CD14-positive monocyte (primary cell): ENCODE measurements around the gene THBS1. TPM values are rescaled to one million over a fixed set of nuclear protein-coding genes. Genes with fewer than 3 reads are reported as not detected.

Experiments used
- DNase-seq, 3 donors: peaks; one replicate each; pipeline ENCODE4 v3.0.0-alpha.2; 2011 to 2022
- H2AFZ ChIP-seq: 2 replicates; pipeline ENCODE4 v1.6.0; 2012; ENCODE audit warnings: mild to moderate bottlenecking, low read depth, low read length, inconsistent platforms; ENCODE audit not compliant: insufficient read depth, poor library complexity, severe bottlenecking
- H3K27ac ChIP-seq, 2 donors: 1 replicate in 1 of 2; 2 replicates in 1 of 2; pipeline ENCODE4 v1.5.1; 2012 to 2013; ENCODE audit warnings: low read length in 2 of 2, control low read depth in 1 of 2, inconsistent platforms in 1 of 2, low read depth in 1 of 2, mild to moderate bottlenecking in 1 of 2
- H3K27me3 ChIP-seq, 2 donors: one replicate each; pipeline versions ENCODE4 v1.6.0 to v1.6.1; 2011 to 2013; ENCODE audit warnings: low read length in 2 of 2; ENCODE audit not compliant: control insufficient read depth in 2 of 2, insufficient read depth in 2 of 2
- H3K36me3 ChIP-seq, 2 donors: replicated peaks in 1 of 2; 1 replicate in 1 of 2; 2 replicates in 1 of 2; pipeline versions ENCODE4 v1.5.1 to v1.6.1; 2012 to 2013; ENCODE audit warnings: low read length in 2 of 2, control low read depth in 1 of 2, inconsistent platforms in 1 of 2, mild to moderate bottlenecking in 1 of 2; ENCODE audit not compliant: insufficient read depth in 2 of 2, control insufficient read depth in 1 of 2
- H3K4me1 ChIP-seq, 2 donors: 1 replicate in 1 of 2; 2 replicates in 1 of 2; pipeline versions ENCODE4 v1.5.1 to v1.6.1; 2012 to 2013; ENCODE audit warnings: low read length in 2 of 2, control low read depth in 1 of 2, inconsistent platforms in 1 of 2, mild to moderate bottlenecking in 1 of 2, moderate library complexity in 1 of 2; ENCODE audit not compliant: insufficient read depth in 2 of 2, control insufficient read depth in 1 of 2
- H3K4me2 ChIP-seq: replicated peaks from 2 replicates; pipeline ENCODE3; 2012; ENCODE audit warnings: low read length, moderate library complexity, mild to moderate bottlenecking; ENCODE audit not compliant: poor library complexity, severe bottlenecking; ENCODE audit errors: extremely low read depth
- H3K4me3 ChIP-seq, 3 experiments: fragments of 200-600 bp in 1 of 3; sonication (generic) in 1 of 3; replicated peaks in 1 of 3; 1 replicate in 2 of 3; 2 replicates in 1 of 3; pipeline ENCODE4 v1.5.1; 2011 to 2013; ENCODE audit warnings: low read length in 3 of 3, mild to moderate bottlenecking in 3 of 3, control low read depth in 2 of 3, low read depth in 2 of 3, inconsistent platforms in 1 of 3, moderate library complexity in 1 of 3
- H3K79me2 ChIP-seq: 2 replicates; pipeline ENCODE4 v1.6.0; 2012; ENCODE audit warnings: mild to moderate bottlenecking, control low read depth, inconsistent platforms, low read length, moderate library complexity; ENCODE audit not compliant: insufficient read depth
- H3K9ac ChIP-seq: 2 replicates; pipeline ENCODE4 v1.6.0; 2017; ENCODE audit warnings: low read length, mild to moderate bottlenecking; ENCODE audit not compliant: insufficient read depth, poor library complexity, severe bottlenecking
- H3K9me3 ChIP-seq, 2 donors: replicated peaks in 1 of 2; 1 replicate in 1 of 2; 2 replicates in 1 of 2; pipeline versions ENCODE4 v1.5.1 to v1.6.1; 2012 to 2013; ENCODE audit warnings: low read length in 2 of 2, control low read depth in 1 of 2; ENCODE audit not compliant: control insufficient read depth in 1 of 2, insufficient read depth in 1 of 2
- H4K20me1 ChIP-seq: 2 replicates; pipeline ENCODE4 v1.6.0; 2012; ENCODE audit warnings: mild to moderate bottlenecking, low read length, control low read depth, moderate library complexity; ENCODE audit not compliant: insufficient read depth
- H3K27ac Mint-ChIP-seq, 7 donors: one replicate each; pipeline ENCODE4 v1.8.0; 2020; ENCODE audit warnings: mild to moderate bottlenecking in 7 of 7, mixed read lengths in 7 of 7, moderate library complexity in 6 of 7, inconsistent platforms in 2 of 7
- H3K27me3 Mint-ChIP-seq, 3 donors: one replicate each; pipeline ENCODE4 v1.8.0; 2021 to 2022; ENCODE audit warnings: low read depth in 3 of 3, mild to moderate bottlenecking in 3 of 3, mixed read lengths in 3 of 3, moderate library complexity in 3 of 3, inconsistent platforms in 1 of 3
- H3K36me3 Mint-ChIP-seq, 2 donors: one replicate each; pipeline ENCODE4 v1.8.0; 2020; ENCODE audit warnings: mixed read lengths in 2 of 2, inconsistent platforms in 1 of 2, mild to moderate bottlenecking in 1 of 2
- H3K4me1 Mint-ChIP-seq: one replicate; pipeline ENCODE4 v1.8.0; 2020; ENCODE audit warnings: mild to moderate bottlenecking, mixed read lengths
- H3K4me3 Mint-ChIP-seq, 2 donors: one replicate each; pipeline ENCODE4 v1.8.0; 2020; ENCODE audit warnings: mild to moderate bottlenecking in 2 of 2, mixed read lengths in 2 of 2, moderate library complexity in 1 of 2
- H3K9me3 Mint-ChIP-seq, 7 donors: one replicate each; pipeline ENCODE4 v1.8.0; 2020 to 2022; ENCODE audit warnings: mixed read lengths in 7 of 7, mild to moderate bottlenecking in 6 of 7, moderate library complexity in 6 of 7, inconsistent platforms in 2 of 7
- WGBS: methylation state at CpG from one replicate; pipeline ENCODE4 v1.1.5; 2013; ENCODE audit warnings: missing lambda C conversion rate; ENCODE audit not compliant: insufficient coverage; 5-methylcytosine and 5-hydroxymethylcytosine counted together
- intact Hi-C, 2 donors: fragments of 100-400 bp; cut with micrococcal nuclease; formaldehyde crosslinking; loops; one replicate each; pipeline versions ENCODE4 v1.15.0 to v1.15.1; 2023
- polyA plus RNA-seq, 3 donors: library from polyadenylated mRNA; depleted of rRNA in 1 of 3; unstranded in 2 of 3; stranded (reverse) in 1 of 3; fragments of 300-500 nt in 2 of 3; fragments of >200 nt in 1 of 3; fragmentation: Illumina TruSeq in 2 of 3; gene quantifications; 1 replicate in 2 of 3; 2 replicates in 1 of 3; pipeline ENCODE4 v1.2.3, GENCODE V29; 2012 to 2021
- TF ChIP-seq, protein P1 (sequence below): fragments of 200-600 bp; IDR thresholded peaks from one replicate; pipeline ENCODE4 v1.8.0; 2022; ENCODE audit warnings: antibody characterized with exemption, mild to moderate bottlenecking

Gene THBS1
- polyA plus RNA-seq, 3 donors = 0.52 to 151 (median 55.4) TPM

- Histone ChIP-seq H3K4me2 (no peak overlapping the region), H3K27me3 (no peaks in the 10 kb centered on the region), H3K4me3 (no peak overlapping the region), H3K36me3 (peaks cover 40 to 88% of the 10 kb centered on the region in 2 donors), H3K9ac (no peak overlapping the region), H3K79me2 (no peaks in the 10 kb centered on the region), H3K4me1 (no peaks in the 10 kb centered on the region), H2AFZ (no peak overlapping the region), H3K27ac (no peak overlapping the region), H4K20me1 (peaks cover 20% of the 10 kb centered on the region), H3K9me3 (no peaks in the 10 kb centered on the region)
- intact Hi-C loops = no loop called here
- Mint-ChIP-seq H3K4me3 (no peak overlapping the region), H3K9me3 (no peaks in the 10 kb centered on the region), H3K27ac (peak overlapping the region in 1 of 7 donors; percentile 6), H3K36me3 (peaks cover 86 to 92% of the 10 kb centered on the region in 2 donors), H3K4me1 (no peaks in the 10 kb centered on the region), H3K27me3 (peaks cover 1 to 3% (median 1%) of the 10 kb centered on the region in 3 donors)
- TF ChIP-seq, protein P1, sequence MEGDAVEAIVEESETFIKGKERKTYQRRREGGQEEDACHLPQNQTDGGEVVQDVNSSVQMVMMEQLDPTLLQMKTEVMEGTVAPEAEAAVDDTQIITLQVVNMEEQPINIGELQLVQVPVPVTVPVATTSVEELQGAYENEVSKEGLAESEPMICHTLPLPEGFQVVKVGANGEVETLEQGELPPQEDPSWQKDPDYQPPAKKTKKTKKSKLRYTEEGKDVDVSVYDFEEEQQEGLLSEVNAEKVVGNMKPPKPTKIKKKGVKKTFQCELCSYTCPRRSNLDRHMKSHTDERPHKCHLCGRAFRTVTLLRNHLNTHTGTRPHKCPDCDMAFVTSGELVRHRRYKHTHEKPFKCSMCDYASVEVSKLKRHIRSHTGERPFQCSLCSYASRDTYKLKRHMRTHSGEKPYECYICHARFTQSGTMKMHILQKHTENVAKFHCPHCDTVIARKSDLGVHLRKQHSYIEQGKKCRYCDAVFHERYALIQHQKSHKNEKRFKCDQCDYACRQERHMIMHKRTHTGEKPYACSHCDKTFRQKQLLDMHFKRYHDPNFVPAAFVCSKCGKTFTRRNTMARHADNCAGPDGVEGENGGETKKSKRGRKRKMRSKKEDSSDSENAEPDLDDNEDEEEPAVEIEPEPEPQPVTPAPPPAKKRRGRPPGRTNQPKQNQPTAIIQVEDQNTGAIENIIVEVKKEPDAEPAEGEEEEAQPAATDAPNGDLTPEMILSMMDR = no peak
- peak in 1 of 3 donors; percentile 70 for DNase-seq
- WGBS = 88% methylated on average over 6 of the region's 6 CpGs
Measured at GRCh38 chr15:39592500-39592899, 11.6 kb downstream of the THBS1 start.

GRCh38 chr15:39593071-39593655, 12.3 kb downstream of the THBS1 start:
- 97% methylated on average over 12 of the region's 15 CpGs for WGBS
- no peak for DNase-seq
- Histone ChIP-seq H2AFZ (no peak overlapping the region), H3K27me3 (no peaks in the 10 kb centered on the region), H3K9ac (no peak overlapping the region), H3K79me2 (no peaks in the 10 kb centered on the region), H4K20me1 (peaks cover 18% of the 10 kb centered on the region), H3K4me1 (no peaks in the 10 kb centered on the region), H3K9me3 (no peaks in the 10 kb centered on the region), H3K27ac (no peak overlapping the region), H3K4me3 (no peak overlapping the region), H3K4me2 (no peak overlapping the region), H3K36me3 (peaks cover 38 to 82% of the 10 kb centered on the region in 2 donors)
- Mint-ChIP-seq H3K4me1 (no peaks in the 10 kb centered on the region), H3K4me3 (no peak overlapping the region), H3K36me3 (peaks cover 82 to 90% of the 10 kb centered on the region in 2 donors), H3K9me3 (no peaks in the 10 kb centered on the region), H3K27me3 (peaks cover 1 to 3% (median 1%) of the 10 kb centered on the region in 3 donors), H3K27ac (no peak overlapping the region)
- TF ChIP-seq, protein P1 = no peak
- intact Hi-C loops = no loop called here
